Body of pancreas (tissue), 4 donors: Measurements from ENCODE around the gene PPFIA4. TPM values are rescaled to one million over a fixed set of nuclear protein-coding genes. Genes with fewer than 3 reads are reported as not detected.

ENCODE experiments used
- ATAC-seq: fragments of 150-250 bp; one replicate; pipeline ENCODE4 v1.9.1; 2016
- DNase-seq, 4 donors: peaks; one replicate each; pipeline ENCODE4 v3.0.0-alpha.2; 2019
- H3K27ac ChIP-seq, 4 donors: fragments of 200-600 bp; sonication (generic); 1 replicate in 3 of 4; 2 replicates in 1 of 4; pipeline versions ENCODE4 v1.5.1 to v1.6.1; 2016 to 2019; ENCODE audit warnings: mild to moderate bottlenecking in 1 of 4, mixed read lengths in 1 of 4, moderate library complexity in 1 of 4
- H3K27me3 ChIP-seq, 2 donors: fragments of 200-600 bp; sonication (generic); one replicate each; pipeline ENCODE4 v1.6.0; 2016; ENCODE audit warnings: mild to moderate bottlenecking in 1 of 2
- H3K36me3 ChIP-seq, 2 donors: fragments of 200-600 bp; sonication (generic); replicated peaks in 1 of 2; 2 replicates each; pipeline ENCODE4 v1.5.1; 2016; ENCODE audit warnings: low read depth in 2 of 2; ENCODE audit not compliant: insufficient read depth in 1 of 2
- H3K4me1 ChIP-seq: fragments of 200-600 bp; sonication (generic); one replicate; pipeline ENCODE4 v1.6.0; 2016
- H3K4me3 ChIP-seq, 2 donors: fragments of 200-600 bp; sonication (generic); 1 replicate in 1 of 2; 2 replicates in 1 of 2; pipeline ENCODE4 v1.5.1; 2016 to 2019
- H3K9me3 ChIP-seq, 3 donors: fragments of 200-600 bp; sonication (generic); 1 replicate in 2 of 3; 2 replicates in 1 of 3; pipeline ENCODE4 v1.5.1; 2016
- CTCF ChIP-seq, 7 experiments: fragments of 450-650 bp in 4 of 7; fragments of 200-600 bp in 3 of 7; sonication (generic) in 3 of 7; IDR thresholded peaks; one replicate each; pipeline ENCODE4 v1.5.1; 2016 to 2019; ENCODE audit warnings: antibody characterized with exemption in 7 of 7
- POLR2A ChIP-seq, 3 donors: fragments of 450-650 bp; IDR thresholded peaks; one replicate each; pipeline ENCODE4 v1.6.1; 2016; ENCODE audit warnings: antibody characterized with exemption in 3 of 3, mild to moderate bottlenecking in 2 of 3
- WGBS, 2 donors: methylation state at CpG; one replicate each; pipeline ENCODE4 v1.1.5; 2017; 5-methylcytosine and 5-hydroxymethylcytosine counted together
- intact Hi-C: fragments of 100-400 bp; cut with DNase I; formaldehyde crosslinking; loops from one replicate; pipeline ENCODE4 v1.15.1; 2023
- total RNA-seq, 2 donors: library from RNA; depleted of rRNA; stranded (reverse); fragments of >200 nt; gene quantifications; one replicate each; pipeline ENCODE4 v1.1.0, GENCODE V29; 2016

The PPFIA4 gene
- total RNA-seq, 2 donors from 2014 or later = not detected

DNA sequence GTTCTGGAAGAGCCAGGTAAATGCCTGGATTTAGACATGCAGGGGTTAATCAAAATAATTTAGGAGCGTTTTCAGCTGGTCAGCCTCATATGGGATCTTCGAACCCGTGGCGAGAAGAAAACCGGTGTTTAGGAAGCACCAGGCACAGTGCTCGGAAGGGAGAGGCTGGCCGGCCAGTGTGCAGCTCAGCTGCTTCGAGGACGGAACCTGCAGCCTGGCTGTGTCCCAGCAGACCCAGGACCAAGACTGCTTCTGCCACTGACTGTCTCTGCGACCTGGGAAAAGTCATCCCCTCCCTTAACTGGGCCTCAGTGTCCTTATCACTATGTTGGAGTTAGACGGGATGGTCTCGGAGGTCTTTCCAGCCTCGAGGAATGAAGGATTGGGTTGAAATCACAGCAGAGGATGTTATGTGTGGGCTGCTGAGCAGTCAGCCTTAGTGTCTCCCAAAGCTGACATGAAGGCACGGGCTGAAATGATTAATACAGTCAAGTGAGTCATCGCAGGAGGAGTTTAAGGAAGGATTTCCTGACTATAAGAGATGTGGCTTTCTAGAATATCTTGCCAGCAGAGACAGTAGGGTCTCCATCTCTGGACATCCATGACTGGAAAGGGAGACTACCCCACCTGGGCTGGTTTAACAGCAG, 20.8 kb downstream of the PPFIA4 start:
- WGBS, 2 donors = 53 to 60% methylated on average over 14 to 15 of the region's 15 CpGs
- intact Hi-C loops = loop anchor here (10.0 kb wide), 1 partner anchor 168 kb away; no protein-coding TSS in a partner anchor
- Histone ChIP-seq H3K4me1 (no peaks in the 10 kb centered on the region), H3K27me3 (no peaks in the 10 kb centered on the region), H3K9me3 (no peaks in the 10 kb centered on the region), H3K36me3 (no peaks in the 10 kb centered on the region), H3K4me3 (no peak overlapping the region), H3K27ac (no peak overlapping the region)
- ATAC-seq (no peak), DNase-seq (no peak)
- no peak for TF ChIP-seq CTCF (IDR thresholded peaks at IDR 0.05)
- TF ChIP-seq POLR2A (IDR thresholded peaks at IDR 0.05) = no peak

DNA sequence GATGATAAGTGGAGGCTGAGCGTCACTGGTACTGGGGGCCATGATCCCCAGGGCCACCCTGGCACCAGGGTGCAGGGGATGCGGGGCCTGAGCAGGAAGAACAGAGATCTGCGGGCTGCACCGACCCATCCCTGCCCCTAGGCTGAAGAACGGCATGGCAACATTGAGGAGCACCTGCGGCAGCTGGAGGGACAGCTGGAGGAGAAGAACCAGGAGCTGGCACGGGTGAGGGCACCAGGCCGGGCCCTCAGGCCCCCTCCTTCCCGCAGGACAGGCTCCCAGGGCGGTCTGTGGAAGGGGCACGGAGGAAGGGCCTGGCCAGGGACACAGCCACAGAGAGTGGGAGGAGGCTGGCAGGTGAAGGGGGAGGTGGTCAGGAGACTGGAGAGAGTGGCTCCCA, 21.8 kb downstream of the PPFIA4 start:
- DNase-seq (no peak), ATAC-seq (no peak)
- TF ChIP-seq POLR2A (IDR thresholded peaks at IDR 0.05) (no peak), CTCF (IDR thresholded peaks at IDR 0.05) (no peak)
- Histone ChIP-seq H3K4me1 (no peaks in the 10 kb centered on the region), H3K4me3 (no peak overlapping the region), H3K36me3 (no peaks in the 10 kb centered on the region), H3K27me3 (no peaks in the 10 kb centered on the region), H3K27ac (no peak overlapping the region), H3K9me3 (no peaks in the 10 kb centered on the region)
- intact Hi-C loops = loop anchor here (10.0 kb wide), 1 partner anchor 167 kb away; no protein-coding TSS in a partner anchor
- WGBS, 2 donors = 82 to 90% methylated on average over 10 to 11 of the region's 11 CpGs

DNA sequence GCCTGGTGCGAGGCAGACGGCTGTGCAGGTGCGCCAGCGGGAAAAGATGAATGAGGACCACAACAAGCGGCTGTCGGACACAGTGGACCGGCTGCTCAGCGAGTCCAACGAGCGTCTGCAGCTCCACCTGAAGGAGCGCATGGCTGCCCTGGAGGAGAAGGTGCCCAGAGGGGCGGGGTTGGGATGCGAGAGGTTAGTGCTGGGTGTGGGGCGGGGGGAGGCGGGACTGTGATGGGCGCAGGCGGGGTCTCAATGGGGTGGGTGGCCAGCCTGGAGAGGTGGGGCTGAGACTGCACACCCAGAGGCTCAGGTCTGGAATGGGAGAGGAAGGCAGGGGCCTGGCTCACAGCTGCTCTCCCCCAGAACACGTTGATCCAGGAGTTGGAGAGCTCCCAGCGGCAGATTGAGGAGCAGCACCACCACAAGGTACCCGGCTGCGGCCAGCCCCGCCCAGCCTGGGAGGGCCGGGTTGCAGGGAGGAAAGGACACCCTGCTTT, 22.3 kb downstream of the PPFIA4 start:
- no peak for ATAC-seq
- no peak for TF ChIP-seq POLR2A (IDR thresholded peaks at IDR 0.05)
- no peak for TF ChIP-seq CTCF (IDR thresholded peaks at IDR 0.05)
- Histone ChIP-seq H3K27me3 (peaks cover 0 to 1% of the 10 kb centered on the region in 2 donors), H3K4me1 (no peaks in the 10 kb centered on the region), H3K27ac (no peak overlapping the region), H3K9me3 (no peaks in the 10 kb centered on the region), H3K36me3 (no peaks in the 10 kb centered on the region), H3K4me3 (no peak overlapping the region)
- intact Hi-C loops = loop anchor here (10.0 kb wide), 1 partner anchor 166 kb away; no protein-coding TSS in a partner anchor
- DNase-seq = no peak
- 52 to 66% methylated on average over 16 to 19 of the region's 23 CpGs for WGBS, 2 donors

- H3K4me3 ChIP-seq = no peak overlapping the region
- ATAC-seq (no peak), DNase-seq (no peak)
- H3K36me3 ChIP-seq = no peaks in the 10 kb centered on the region
- TF ChIP-seq CTCF (IDR thresholded peaks at IDR 0.05) (no peak), POLR2A (IDR thresholded peaks at IDR 0.05) (no peak)
- H3K4me1 ChIP-seq = no peaks in the 10 kb centered on the region
- no peaks in the 10 kb centered on the region for H3K9me3 ChIP-seq
- WGBS, 2 donors = 77 to 79% methylated on average over 3 to 4 of the region's 4 CpGs
- H3K27me3 ChIP-seq = peaks cover 0 to 3% of the 10 kb centered on the region in 2 donors
- intact Hi-C loops = loop anchor here (10.0 kb wide), 1 partner anchor 166 kb away; no protein-coding TSS in a partner anchor
- no peak overlapping the region for H3K27ac ChIP-seq
Observed at GRCh38 chr1:203049077-203049476, 22.8 kb downstream of the PPFIA4 start.
